Right lobe of liver (tissue), 4 donors: ENCODE data around the gene C5.

Experiments used
- CTCF ChIP-seq, 4 donors: fragments of 200-600 bp in 3 of 4; fragments of 450-650 bp in 1 of 4; IDR thresholded peaks; one replicate each; pipeline versions ENCODE4 v1.5.1 to v1.8.0; 2016 to 2022; ENCODE audit warnings: antibody characterized with exemption in 4 of 4, mild to moderate bottlenecking in 2 of 4
- POLR2A ChIP-seq: fragments of 450-650 bp; IDR thresholded peaks from one replicate; pipeline ENCODE4 v1.6.1; 2017; ENCODE audit warnings: antibody characterized with exemption, mild to moderate bottlenecking
- donor health status: DM: no; HTN: no; CAD: no.
- donor health status: DM: no; HTN: no; CAD: no.
- donor health status: DM: no; HTN: yes; CAD: no.

DNA sequence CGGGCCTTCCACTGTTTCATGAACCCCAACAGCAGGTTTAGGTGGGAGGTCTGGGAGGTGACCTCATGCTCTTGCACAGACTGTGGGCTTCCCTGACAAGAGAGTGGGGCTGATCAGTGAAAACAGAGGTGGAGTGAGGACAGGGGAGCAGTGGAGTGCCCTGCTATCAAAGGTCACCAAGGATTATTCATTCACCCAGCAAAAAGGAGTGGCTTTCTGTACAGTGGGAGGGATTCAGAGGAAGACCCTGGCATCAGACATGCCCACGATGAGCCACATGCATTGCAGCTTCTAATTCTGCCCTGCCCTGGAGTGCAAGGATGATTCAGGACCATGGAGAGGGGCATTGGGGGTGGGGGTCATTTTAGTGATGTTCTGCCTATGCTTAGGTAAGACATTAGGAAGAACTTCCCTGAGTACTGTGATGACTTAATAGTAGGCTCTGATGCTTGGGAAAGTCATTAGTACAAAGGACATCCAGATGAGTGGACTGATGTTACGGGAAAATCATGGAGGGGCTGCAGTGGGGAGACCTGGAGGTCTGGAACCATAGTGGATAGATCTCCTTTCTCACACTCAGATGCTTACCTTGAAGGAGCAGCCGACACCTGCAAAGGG, 136.3 kb downstream of the C5 start:
- TF ChIP-seq CTCF (IDR thresholded peaks at IDR 0.05) (no peak), POLR2A (no peak)
